Measurements from ENCODE around the gene EPM2AIP1. TPM values are rescaled to one million over a fixed set of nuclear protein-coding genes. Genes with fewer than 3 reads are reported as not detected.

The EPM2AIP1 gene
- polyA plus RNA-seq, 1 experiment: 15.3 TPM

DNA sequence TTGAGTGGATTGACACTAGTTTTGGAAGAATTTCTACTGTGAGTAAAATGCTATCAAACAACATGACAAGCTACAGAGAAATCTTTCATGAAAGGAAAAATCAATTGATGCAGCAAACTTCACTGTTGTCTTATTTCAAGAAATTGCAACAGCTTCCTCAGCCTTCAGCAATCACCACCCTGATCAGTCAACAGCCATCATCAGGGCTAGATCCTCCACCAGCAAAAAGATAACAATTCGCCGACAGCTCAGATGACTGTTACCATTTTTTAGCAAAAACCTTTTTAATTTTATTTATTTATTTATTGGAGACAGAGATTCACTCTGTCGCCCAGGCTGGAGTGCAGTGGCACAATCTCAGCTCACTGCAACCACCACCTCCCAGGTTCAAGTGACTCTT is 44.4 kb upstream of the EPM2AIP1 start:
- DNase-seq (ENCODE audit: low read depth, low spot score): no peak
- Histone ChIP-seq H3K27me3 (ENCODE audit: control insufficient read depth, insufficient read depth, low read length) (no peaks in the 10 kb centered on the region), H3K4me3 (ENCODE audit: low read depth, low read length) (no peak overlapping the region), H3K27ac (ENCODE audit: low read depth, low read length) (no peak overlapping the region), H3K9me3 (ENCODE audit: control insufficient read depth, insufficient read depth, low read length) (peaks cover 5% of the 10 kb centered on the region)
- ChIA-PET CTCF (interaction anchor here (1.4 kb wide), 1 partner anchor 79 kb away, joined by 3 read pairs; no protein-coding TSS in a partner anchor), POLR2A (no interaction called here)
- TF ChIP-seq, protein P1, sequence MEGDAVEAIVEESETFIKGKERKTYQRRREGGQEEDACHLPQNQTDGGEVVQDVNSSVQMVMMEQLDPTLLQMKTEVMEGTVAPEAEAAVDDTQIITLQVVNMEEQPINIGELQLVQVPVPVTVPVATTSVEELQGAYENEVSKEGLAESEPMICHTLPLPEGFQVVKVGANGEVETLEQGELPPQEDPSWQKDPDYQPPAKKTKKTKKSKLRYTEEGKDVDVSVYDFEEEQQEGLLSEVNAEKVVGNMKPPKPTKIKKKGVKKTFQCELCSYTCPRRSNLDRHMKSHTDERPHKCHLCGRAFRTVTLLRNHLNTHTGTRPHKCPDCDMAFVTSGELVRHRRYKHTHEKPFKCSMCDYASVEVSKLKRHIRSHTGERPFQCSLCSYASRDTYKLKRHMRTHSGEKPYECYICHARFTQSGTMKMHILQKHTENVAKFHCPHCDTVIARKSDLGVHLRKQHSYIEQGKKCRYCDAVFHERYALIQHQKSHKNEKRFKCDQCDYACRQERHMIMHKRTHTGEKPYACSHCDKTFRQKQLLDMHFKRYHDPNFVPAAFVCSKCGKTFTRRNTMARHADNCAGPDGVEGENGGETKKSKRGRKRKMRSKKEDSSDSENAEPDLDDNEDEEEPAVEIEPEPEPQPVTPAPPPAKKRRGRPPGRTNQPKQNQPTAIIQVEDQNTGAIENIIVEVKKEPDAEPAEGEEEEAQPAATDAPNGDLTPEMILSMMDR (IDR thresholded peaks at IDR 0.05; ENCODE audit: low read depth, low read length): no peak

DNA sequence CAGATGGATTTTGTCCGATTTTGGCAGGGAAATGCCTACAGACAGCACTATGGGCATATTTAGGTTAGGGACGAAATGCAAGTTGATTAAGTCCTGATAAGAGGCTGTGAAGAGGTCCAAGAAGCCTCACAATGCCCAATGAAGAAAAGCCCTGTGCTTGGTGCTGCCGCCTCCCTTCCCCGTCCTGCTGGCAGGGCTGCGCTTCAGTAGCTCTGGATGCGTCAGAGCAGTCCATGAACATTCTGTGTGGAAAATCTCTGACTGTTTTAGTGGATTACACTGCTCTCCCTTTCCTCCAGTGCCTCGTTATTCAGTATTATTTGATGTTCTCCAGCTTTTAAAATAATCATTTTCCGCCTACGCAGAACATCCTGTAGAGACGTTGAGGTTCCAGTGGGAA is 40.0 kb upstream of the EPM2AIP1 start:
- no peak for DNase-seq (ENCODE audit: low read depth, low spot score)
- Histone ChIP-seq H3K4me3 (ENCODE audit: low read depth, low read length) (no peak overlapping the region), H3K27me3 (ENCODE audit: control insufficient read depth, insufficient read depth, low read length) (no peaks in the 10 kb centered on the region), H3K9me3 (ENCODE audit: control insufficient read depth, insufficient read depth, low read length) (peaks cover 5% of the 10 kb centered on the region), H3K27ac (ENCODE audit: low read depth, low read length) (no peak overlapping the region)
- TF ChIP-seq, protein P1 (IDR thresholded peaks at IDR 0.05; ENCODE audit: low read depth, low read length): no peak
- CTCF ChIA-PET: interaction anchor here (1.7 kb wide), 1 partner anchor 9 kb away, joined by 4 read pairs; no protein-coding TSS in a partner anchor
- POLR2A ChIA-PET: no interaction called here

DNA sequence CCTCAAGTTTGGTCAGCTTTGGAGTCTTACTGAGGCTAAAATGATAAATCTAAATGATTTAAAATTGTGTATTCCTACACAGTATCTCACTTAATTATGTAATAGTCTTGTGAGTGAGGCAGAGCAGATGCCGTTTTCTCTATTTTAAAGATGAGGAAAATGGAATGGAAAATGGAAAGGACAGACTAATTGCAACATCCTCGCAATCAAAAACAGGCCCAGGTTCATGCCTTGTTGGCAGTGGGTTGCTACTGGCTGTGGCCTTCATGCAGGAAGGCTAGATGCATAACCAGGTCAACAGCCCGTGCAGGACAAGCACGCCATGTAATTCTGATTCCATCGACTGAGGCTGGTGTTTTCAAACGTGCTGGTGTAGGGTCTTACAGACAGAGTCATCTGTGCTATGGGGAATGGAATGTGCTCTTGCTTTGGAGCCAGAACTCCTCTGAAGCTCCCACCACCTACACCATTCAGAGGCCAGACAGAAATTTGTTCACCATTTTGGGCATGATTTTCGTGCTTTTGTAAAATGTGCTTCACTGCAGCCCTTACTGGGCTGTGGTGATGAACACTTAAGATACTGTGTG is 38.3 kb upstream of the EPM2AIP1 start:
- Histone ChIP-seq H3K27me3 (ENCODE audit: control insufficient read depth, insufficient read depth, low read length) (no peaks in the 10 kb centered on the region), H3K27ac (ENCODE audit: low read depth, low read length) (no peak overlapping the region), H3K4me3 (ENCODE audit: low read depth, low read length) (no peak overlapping the region), H3K9me3 (ENCODE audit: control insufficient read depth, insufficient read depth, low read length) (peaks cover 5% of the 10 kb centered on the region)
- POLR2A ChIA-PET: interaction anchor here (0.7 kb wide), 1 partner anchor 10 kb away, joined by 3 read pairs; no protein-coding TSS in a partner anchor
- TF ChIP-seq, protein P1 (IDR thresholded peaks at IDR 0.05; ENCODE audit: low read depth, low read length): no peak
- DNase-seq (ENCODE audit: low read depth, low spot score): no peak
- CTCF ChIA-PET: no interaction called here

DNA sequence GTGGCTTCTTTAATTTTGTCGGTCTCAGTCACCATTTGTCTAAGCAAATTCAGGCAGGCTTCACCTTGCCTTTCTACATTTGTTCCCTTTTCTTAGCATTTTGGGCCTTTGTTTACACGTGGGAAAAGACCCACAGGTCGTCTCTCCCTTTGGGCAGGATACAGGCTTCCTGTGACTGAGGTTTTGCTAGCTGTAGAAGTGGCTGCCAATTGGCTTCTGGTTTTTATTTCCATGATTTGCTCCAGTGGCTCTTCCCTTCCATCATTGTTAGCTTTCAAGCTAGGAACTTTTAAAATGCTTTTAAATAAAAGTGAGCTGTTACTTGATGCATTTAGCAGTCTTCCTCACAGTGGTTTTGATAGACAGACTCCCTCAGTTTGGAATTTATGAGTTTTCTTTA is 37.7 kb upstream of the EPM2AIP1 start:
- ChIA-PET POLR2A (interaction anchor here (0.7 kb wide), 1 partner anchor 10 kb away, joined by 3 read pairs; no protein-coding TSS in a partner anchor), CTCF (no interaction called here)
- no peaks in the 10 kb centered on the region for H3K27me3 ChIP-seq (ENCODE audit: control insufficient read depth, insufficient read depth, low read length)
- H3K9me3 ChIP-seq (ENCODE audit: control insufficient read depth, insufficient read depth, low read length): peaks cover 2% of the 10 kb centered on the region
- DNase-seq (ENCODE audit: low read depth, low spot score): no peak
- TF ChIP-seq, protein P1 (IDR thresholded peaks at IDR 0.05; ENCODE audit: low read depth, low read length): no peak
- H3K4me3 ChIP-seq (ENCODE audit: low read depth, low read length): no peak overlapping the region
- H3K27ac ChIP-seq (ENCODE audit: low read depth, low read length): no peak overlapping the region

DNA sequence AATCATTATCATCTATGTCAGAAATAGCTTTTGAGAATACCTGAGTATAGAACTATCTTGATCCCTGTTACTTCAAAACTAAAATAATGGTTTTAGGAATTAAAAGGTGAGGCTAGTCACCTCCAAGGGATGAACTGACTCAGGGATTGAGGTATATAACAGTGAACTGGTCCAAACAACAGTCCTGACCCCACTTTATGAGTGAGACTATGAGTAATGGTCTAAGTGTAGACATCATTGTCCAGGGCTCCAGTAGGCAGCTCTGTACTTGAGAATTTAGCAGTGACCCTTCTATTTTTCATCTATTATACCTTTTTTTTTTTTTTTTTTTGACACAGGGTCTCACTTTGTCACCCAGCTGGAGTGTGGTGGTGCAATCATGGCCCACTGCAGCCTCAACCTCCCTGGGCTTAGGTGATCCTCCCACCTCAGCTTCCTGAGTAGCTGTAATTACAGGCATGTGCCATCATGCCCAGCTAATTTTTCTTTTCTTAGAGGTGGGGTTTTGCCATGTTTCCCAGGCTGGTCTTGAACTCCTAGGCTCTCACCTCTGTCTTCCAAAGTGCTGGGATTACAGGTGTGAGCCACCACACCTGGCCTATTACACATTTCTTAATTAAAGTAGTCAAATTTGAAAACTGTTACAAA is 36.7 kb upstream of the EPM2AIP1 start:
- Histone ChIP-seq H3K9me3 (ENCODE audit: control insufficient read depth, insufficient read depth, low read length) (no peaks in the 10 kb centered on the region; the same call in 1 of the 2 replicates), H3K4me3 (ENCODE audit: low read depth, low read length) (no peak overlapping the region), H3K27me3 (ENCODE audit: control insufficient read depth, insufficient read depth, low read length) (no peaks in the 10 kb centered on the region), H3K27ac (ENCODE audit: low read depth, low read length) (no peak overlapping the region)
- no peak for DNase-seq (ENCODE audit: low read depth, low spot score)
- CTCF ChIA-PET: interaction anchor here (0.6 kb wide), 1 partner anchor 38 kb away, joined by 5 read pairs; no protein-coding TSS in a partner anchor
- POLR2A ChIA-PET: no interaction called here
- TF ChIP-seq, protein P1 (IDR thresholded peaks at IDR 0.05; ENCODE audit: low read depth, low read length): no peak
